ENCODE data around the gene ZFR. TPM values are rescaled to one million over a fixed set of nuclear protein-coding genes. Genes with fewer than 3 reads are reported as not detected.

The ZFR gene
- polyA plus RNA-seq, 1 experiment, result 88.6 TPM

DNA sequence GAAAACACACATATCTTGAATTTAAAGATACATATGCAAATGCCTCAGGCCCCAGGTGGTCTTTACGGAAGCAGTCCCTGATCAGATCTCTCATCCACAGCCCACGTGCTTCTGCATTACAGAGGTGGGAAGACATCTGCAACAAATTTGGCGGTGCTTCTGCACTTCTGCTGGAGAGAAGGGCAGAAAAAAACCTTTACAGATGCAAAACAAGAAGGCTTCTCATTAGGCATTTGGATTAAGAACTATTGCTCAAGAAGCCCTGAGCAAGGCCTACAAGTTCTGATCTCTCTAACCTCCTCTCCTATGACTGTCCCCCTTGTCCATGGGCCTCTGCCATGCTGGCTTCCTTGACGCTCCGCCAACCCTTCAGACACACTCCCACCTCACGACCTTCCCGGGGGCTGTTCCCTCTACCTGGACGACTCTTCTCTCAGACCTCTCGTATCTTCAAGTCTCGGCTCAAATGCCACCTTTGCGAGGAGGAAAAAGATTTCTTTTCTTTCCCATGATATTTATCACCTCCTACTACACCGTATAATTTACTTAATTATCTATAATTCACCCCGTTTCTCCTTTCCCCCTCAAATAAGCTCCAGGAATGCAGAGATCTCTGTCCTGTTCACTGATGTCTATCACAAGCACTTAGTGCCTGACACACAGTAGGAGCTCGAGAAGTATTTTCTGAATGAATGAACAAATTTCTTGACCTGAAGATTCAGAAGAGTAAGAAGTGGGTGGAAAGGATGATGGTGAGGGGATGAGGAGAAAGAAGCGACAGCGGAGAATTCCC is 132.9 kb downstream of the ZFR start:
- Histone ChIP-seq H3K36me3 (ENCODE audit: control insufficient read depth, insufficient read depth, low read length) (no peaks in the 10 kb centered on the region), H3K27me3 (ENCODE audit: control insufficient read depth, insufficient read depth, low read length) (no peaks in the 10 kb centered on the region), H3K4me3 (ENCODE audit: low read depth, low read length) (peak overlapping the region; percentile 93)
- CTCF ChIA-PET, result no interaction called here
- POLR2A ChIA-PET, result no interaction called here
- no peak for DNase-seq (ENCODE audit: low read depth)
- TF ChIP-seq, protein P1, sequence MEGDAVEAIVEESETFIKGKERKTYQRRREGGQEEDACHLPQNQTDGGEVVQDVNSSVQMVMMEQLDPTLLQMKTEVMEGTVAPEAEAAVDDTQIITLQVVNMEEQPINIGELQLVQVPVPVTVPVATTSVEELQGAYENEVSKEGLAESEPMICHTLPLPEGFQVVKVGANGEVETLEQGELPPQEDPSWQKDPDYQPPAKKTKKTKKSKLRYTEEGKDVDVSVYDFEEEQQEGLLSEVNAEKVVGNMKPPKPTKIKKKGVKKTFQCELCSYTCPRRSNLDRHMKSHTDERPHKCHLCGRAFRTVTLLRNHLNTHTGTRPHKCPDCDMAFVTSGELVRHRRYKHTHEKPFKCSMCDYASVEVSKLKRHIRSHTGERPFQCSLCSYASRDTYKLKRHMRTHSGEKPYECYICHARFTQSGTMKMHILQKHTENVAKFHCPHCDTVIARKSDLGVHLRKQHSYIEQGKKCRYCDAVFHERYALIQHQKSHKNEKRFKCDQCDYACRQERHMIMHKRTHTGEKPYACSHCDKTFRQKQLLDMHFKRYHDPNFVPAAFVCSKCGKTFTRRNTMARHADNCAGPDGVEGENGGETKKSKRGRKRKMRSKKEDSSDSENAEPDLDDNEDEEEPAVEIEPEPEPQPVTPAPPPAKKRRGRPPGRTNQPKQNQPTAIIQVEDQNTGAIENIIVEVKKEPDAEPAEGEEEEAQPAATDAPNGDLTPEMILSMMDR (IDR thresholded peaks at IDR 0.05; ENCODE audit: insufficient read depth, low read depth, low read length), result no peak

DNA sequence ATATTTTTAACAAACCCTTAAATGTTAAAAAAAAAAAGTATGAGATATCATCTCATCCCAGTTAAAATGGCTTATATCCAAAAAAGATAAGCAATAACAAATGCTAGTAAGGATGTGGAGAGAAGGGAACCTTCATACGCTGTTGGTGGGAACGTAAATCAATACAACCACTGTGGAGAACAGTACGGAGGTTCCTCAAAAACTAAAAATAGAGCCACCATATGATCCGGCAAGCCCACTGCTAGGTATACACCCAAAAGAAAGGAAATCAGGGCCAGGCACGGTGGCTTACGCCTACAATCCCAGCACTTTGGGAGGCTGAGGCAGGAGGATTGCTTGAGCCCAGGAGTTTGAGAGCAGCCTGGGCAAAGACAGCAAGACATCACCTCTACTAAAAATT is 134.8 kb downstream of the ZFR start:
- CTCF ChIA-PET, result interaction anchor here (0.6 kb wide), 1 partner anchor 96 kb away, joined by 4 read pairs; no protein-coding TSS in a partner anchor
- TF ChIP-seq, protein P1 (IDR thresholded peaks at IDR 0.05; ENCODE audit: insufficient read depth, low read depth, low read length), result no peak

DNA sequence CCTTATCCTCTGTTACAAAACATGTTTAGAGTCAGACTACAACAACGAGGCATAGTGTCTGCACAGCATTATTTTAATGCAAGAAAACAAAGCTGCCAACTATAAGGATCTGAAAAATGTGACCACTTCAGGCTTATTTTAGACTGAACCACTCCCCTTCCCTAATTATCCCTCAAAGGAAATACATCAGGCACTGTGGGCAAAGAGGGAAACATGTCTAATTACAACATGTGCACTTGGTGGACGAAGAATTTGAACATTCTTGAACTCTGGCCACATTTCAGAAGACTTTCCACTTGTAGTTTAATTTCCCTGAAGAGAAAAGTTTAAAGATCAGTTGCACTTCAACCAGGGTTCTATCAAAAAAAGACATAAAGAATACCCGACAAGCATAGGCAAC is 135.6 kb downstream of the ZFR start:
- no peak for DNase-seq (ENCODE audit: low read depth)
- CTCF ChIA-PET, result no interaction called here
- TF ChIP-seq, protein P1 (IDR thresholded peaks at IDR 0.05; ENCODE audit: insufficient read depth, low read depth, low read length), result no peak

More for the DNA sequence above, 134.8 kb downstream of the ZFR start:
- POLR2A ChIA-PET, result no interaction called here
- no peak overlapping the region for H3K4me3 ChIP-seq (ENCODE audit: low read depth, low read length)
- no peaks in the 10 kb centered on the region for H3K27me3 ChIP-seq (ENCODE audit: control insufficient read depth, insufficient read depth, low read length)
- no peak for DNase-seq (ENCODE audit: low read depth)
- no peaks in the 10 kb centered on the region for H3K36me3 ChIP-seq (ENCODE audit: control insufficient read depth, insufficient read depth, low read length)

DNA sequence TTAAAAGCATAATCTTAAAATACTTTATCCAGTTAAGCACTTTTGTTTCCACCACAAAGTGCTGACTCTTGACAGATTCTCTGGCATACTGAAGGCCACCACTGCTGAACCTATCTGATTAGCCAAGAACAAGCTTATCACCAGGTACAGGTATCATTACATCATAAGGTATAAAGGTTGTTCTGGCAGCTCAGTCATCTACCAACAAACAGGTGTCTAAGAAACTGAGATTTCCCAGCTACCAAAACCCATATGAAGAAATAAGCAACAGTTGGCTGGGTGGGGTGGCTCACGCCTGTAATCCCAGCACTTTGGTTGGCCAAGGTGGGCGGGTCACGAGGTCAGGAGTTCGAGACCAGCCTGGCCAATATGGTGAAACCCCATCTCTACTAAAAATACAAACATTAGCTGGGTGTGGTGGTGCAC is 136.8 kb downstream of the ZFR start:
- TF ChIP-seq, protein P1 (IDR thresholded peaks at IDR 0.05; ENCODE audit: insufficient read depth, low read depth, low read length), result no peak
- no peaks in the 10 kb centered on the region for H3K27me3 ChIP-seq (ENCODE audit: control insufficient read depth, insufficient read depth, low read length)
- DNase-seq (ENCODE audit: low read depth), result no peak
- POLR2A ChIA-PET, result interaction anchor here (0.7 kb wide), 1 partner anchor 151 kb away, joined by 4 read pairs; no protein-coding TSS in a partner anchor
- H3K36me3 ChIP-seq (ENCODE audit: control insufficient read depth, insufficient read depth, low read length), result no peaks in the 10 kb centered on the region
- H3K4me3 ChIP-seq (ENCODE audit: low read depth, low read length), result no peak overlapping the region
- CTCF ChIA-PET, result interaction anchor here (1.7 to 2.4 kb wide), 3 partner anchors 10 to 29 kb away, joined by 4 to 7 read pairs (median 6); no protein-coding TSS in a partner anchor

More for the DNA sequence above, 135.6 kb downstream of the ZFR start:
- no peaks in the 10 kb centered on the region for H3K36me3 ChIP-seq (ENCODE audit: control insufficient read depth, insufficient read depth, low read length)
- H3K4me3 ChIP-seq (ENCODE audit: low read depth, low read length), result no peak overlapping the region
- no peaks in the 10 kb centered on the region for H3K27me3 ChIP-seq (ENCODE audit: control insufficient read depth, insufficient read depth, low read length)
- POLR2A ChIA-PET, result no interaction called here

DNA sequence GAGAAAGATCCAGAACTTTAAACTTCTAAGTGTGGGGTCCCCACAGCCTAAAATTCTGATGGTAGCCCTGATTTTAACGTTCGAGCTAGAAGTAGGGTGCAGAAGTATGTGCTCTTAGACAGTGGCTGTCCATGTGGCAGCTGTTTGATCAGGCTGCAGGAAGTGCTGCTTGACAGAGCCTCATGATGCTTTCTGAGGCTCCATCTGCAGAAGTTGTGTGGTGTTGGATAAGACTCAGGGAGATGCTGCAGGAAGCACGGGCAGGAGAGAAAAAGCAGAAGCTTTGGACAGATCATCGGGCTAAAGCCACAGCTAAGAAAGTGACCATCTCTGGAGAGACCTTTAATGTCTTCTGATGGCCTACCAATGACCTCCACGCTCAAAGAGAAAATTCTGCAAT is 139.9 kb downstream of the ZFR start:
- no peak for DNase-seq (ENCODE audit: low read depth)
- no peaks in the 10 kb centered on the region for H3K27me3 ChIP-seq (ENCODE audit: control insufficient read depth, insufficient read depth, low read length)
- no peaks in the 10 kb centered on the region; the same call in 1 of the 2 replicates for H3K36me3 ChIP-seq (ENCODE audit: control insufficient read depth, insufficient read depth, low read length)
- ChIA-PET POLR2A (no interaction called here), CTCF (interaction anchor here (0.7 to 0.8 kb wide), 2 partner anchors 25 to 72 kb away, joined by 4 read pairs; no protein-coding TSS in a partner anchor)
- H3K4me3 ChIP-seq (ENCODE audit: low read depth, low read length), result no peak overlapping the region
- TF ChIP-seq, protein P1 (IDR thresholded peaks at IDR 0.05; ENCODE audit: insufficient read depth, low read depth, low read length), result no peak

Small RNAs within 50 kb of the gene (small RNA-seq; reads per million reads assigned to genes)
- gene MIR579 (ENCODE audit: insufficient read length, low read depth, low replicate concordance) (1.3 reads per million), gene RNU6-378P (ENCODE audit: insufficient read length, low read depth, low replicate concordance) (not detected)

Other genes starting within 250 kb of the ZFR start
- 11.1 and 16.5 TPM in 2 replicates for gene MTMR12, start 131.8 kb downstream of the ZFR start, polyA plus RNA-seq (2011; rRNA removed)
- gene SUB1, start 140.8 kb upstream of the ZFR start, polyA plus RNA-seq (2011; rRNA removed), result 46.8 and 152 TPM in 2 replicates

Data from BJ (cell line).